ENCODE results near the gene TARS3.

TARS3 gene

DNA sequence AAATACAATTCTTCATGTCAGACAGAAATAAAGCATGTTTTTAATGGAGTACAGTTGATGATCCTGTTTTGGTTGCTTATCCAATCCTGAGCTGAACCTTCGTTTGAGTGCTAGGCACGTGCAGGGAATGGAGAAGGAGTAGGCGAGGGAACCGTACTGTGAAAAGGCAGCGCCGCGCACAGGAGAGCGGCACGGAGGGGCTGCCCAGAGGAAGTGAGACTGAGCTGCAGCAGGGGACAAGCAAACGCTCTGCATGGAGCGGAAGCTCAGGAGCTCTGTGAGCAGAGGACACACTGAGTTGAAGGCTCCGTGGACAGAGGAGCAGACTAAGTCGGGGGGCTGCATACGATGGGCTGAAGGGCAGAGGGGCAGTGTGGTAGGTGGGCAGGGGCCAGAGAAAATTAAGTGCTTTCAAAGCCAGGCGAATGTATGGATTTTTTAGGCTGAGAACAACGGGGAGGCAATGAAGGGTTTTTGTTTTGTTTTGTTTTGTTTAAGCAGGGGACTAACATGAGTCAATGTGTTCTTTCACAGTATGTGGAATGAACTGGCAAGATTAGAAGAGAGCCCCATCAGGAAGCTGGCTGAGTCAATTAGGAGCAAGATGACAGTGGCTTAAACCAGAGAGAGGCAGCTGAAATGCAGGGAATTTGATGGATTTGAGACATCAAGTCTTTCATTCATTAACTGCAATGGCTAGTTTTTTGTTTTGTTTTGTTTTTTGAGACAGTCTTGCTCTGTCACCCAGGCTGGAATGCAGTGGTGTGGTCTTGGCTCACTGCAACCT, 48.3 kb downstream of the TARS3 start:
- H3K4me3 ChIP-seq (ENCODE audit: low read depth, low read length) = no peak overlapping the region
- TF ChIP-seq, protein P1, sequence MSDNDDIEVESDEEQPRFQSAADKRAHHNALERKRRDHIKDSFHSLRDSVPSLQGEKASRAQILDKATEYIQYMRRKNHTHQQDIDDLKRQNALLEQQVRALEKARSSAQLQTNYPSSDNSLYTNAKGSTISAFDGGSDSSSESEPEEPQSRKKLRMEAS (IDR thresholded peaks at IDR 0.05; ENCODE audit: low read depth, low read length) = no peak
- TF ChIP-seq MYC (IDR thresholded peaks at IDR 0.05; ENCODE audit: low read depth, low read length) (no peak), CTCF (IDR thresholded peaks at IDR 0.05; ENCODE audit: low read depth, low read length) (no peak)
- no peak for DNase-seq (ENCODE audit: low read depth)

- no peak for DNase-seq (ENCODE audit: low read depth)
- no peak overlapping the region for H3K4me3 ChIP-seq (ENCODE audit: low read depth, low read length)
- TF ChIP-seq, protein P1 (IDR thresholded peaks at IDR 0.05; ENCODE audit: low read depth, low read length) = no peak
- no peak for TF ChIP-seq CTCF (IDR thresholded peaks at IDR 0.05; ENCODE audit: low read depth, low read length)
- no peak for TF ChIP-seq POLR2A (IDR thresholded peaks at IDR 0.05; ENCODE audit: extremely low read depth, insufficient read length)
- TF ChIP-seq MYC (IDR thresholded peaks at IDR 0.05; ENCODE audit: low read depth, low read length) = no peak
Observed at GRCh38 chr15:101675015-101675414, 49.3 kb downstream of the TARS3 start.

DNA sequence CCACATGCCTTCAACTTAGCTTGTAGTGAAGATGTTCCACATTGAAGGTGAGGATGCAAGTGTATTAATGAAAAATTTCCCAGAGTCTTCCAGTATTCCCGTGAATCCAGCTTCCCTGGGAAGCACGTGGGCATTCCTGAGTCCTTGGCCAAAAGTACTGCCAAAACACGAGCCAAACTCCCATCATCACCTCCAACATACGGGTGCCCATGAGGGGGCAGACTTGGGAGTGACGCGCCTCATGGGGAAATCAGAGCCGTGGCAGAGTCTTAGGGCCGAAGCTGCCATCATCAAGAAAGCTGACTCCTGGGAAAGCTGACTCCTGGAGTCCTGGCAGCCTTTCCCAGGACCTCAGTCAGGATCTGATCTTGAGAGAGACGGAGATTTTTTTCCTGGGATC, 52.0 kb downstream of the TARS3 start:
- H3K4me3 ChIP-seq (ENCODE audit: low read depth, low read length) = no peak overlapping the region
- DNase-seq (ENCODE audit: low read depth) = no peak
- TF ChIP-seq POLR2A (IDR thresholded peaks at IDR 0.05; ENCODE audit: extremely low read depth, insufficient read length) = no peak
- no peak for TF ChIP-seq CTCF (IDR thresholded peaks at IDR 0.05; ENCODE audit: low read depth, low read length)
- TF ChIP-seq, protein P1 (IDR thresholded peaks at IDR 0.05; ENCODE audit: low read depth, low read length) = no peak
- no peak for TF ChIP-seq MYC (IDR thresholded peaks at IDR 0.05; ENCODE audit: low read depth, low read length)

- H3K4me3 ChIP-seq (ENCODE audit: low read depth, low read length) = no peak overlapping the region
- TF ChIP-seq CTCF (IDR thresholded peaks at IDR 0.05; ENCODE audit: low read depth, low read length) (no peak), MYC (IDR thresholded peaks at IDR 0.05; ENCODE audit: low read depth, low read length) (no peak), POLR2A (IDR thresholded peaks at IDR 0.05; ENCODE audit: extremely low read depth, insufficient read length) (no peak)
- TF ChIP-seq, protein P1 (IDR thresholded peaks at IDR 0.05; ENCODE audit: low read depth, low read length) = no peak
- DNase-seq (ENCODE audit: low read depth) = peak; percentile 44
Observed at GRCh38 chr15:101669744-101670143, 54.5 kb downstream of the TARS3 start.

DNA sequence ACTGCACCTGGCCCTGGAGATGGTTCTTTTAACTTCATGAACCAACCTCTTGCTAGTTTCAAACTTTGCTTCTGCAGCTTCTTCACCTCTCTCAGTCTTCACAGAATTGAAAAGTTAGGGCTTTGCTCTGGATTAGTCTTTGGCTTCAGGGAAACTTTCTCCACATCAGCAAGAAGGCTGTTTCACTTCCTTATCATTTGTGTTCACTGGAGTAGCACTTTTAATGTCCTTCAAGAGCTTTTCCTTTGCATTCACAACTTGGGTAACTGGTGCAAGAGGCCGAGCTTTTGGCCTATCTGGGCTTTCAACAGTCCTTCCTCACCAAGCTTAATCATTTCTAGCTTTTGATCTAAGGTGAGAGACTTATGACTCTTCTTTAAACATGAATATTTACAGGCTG, 56.4 kb downstream of the TARS3 start:
- TF ChIP-seq POLR2A (IDR thresholded peaks at IDR 0.05; ENCODE audit: extremely low read depth, insufficient read length) (no peak), MYC (IDR thresholded peaks at IDR 0.05; ENCODE audit: low read depth, low read length) (no peak)
- TF ChIP-seq, protein P1 (IDR thresholded peaks at IDR 0.05; ENCODE audit: low read depth, low read length) = no peak
- no peak for DNase-seq (ENCODE audit: low read depth)
- H3K4me3 ChIP-seq (ENCODE audit: low read depth, low read length) = no peak overlapping the region

GRCh38 chr15:101664303-101664913, 59.9 kb downstream of the TARS3 start:
- DNase-seq (ENCODE audit: low read depth) = peak; percentile 18
- TF ChIP-seq, protein P1 (IDR thresholded peaks at IDR 0.05; ENCODE audit: low read depth, low read length) = no peak
- TF ChIP-seq CTCF (IDR thresholded peaks at IDR 0.05; ENCODE audit: low read depth, low read length) (peak; percentile 29), MYC (IDR thresholded peaks at IDR 0.05; ENCODE audit: low read depth, low read length) (no peak), POLR2A (IDR thresholded peaks at IDR 0.05; ENCODE audit: extremely low read depth, insufficient read length) (no peak)
- H3K4me3 ChIP-seq (ENCODE audit: low read depth, low read length) = no peak overlapping the region

Data from NB4 (cell line).